Measurements from ENCODE around the gene PROSER2. TPM values are rescaled to one million over a fixed set of nuclear protein-coding genes. Genes with fewer than 3 reads are reported as not detected.
"Not testable (repeated sequence)": the region's sequence is repeated elsewhere in the genome, so short reads cannot be mapped to it uniquely, and the experiment has no call there.

Gene PROSER2
- total RNA-seq, 2 experiments from 2014 or later, result 0.29 to 0.74 TPM

GRCh38 chr10:11841375-11841774 lies 18.2 kb downstream of the PROSER2 start:
- H3K36me3 Mint-ChIP-seq (ENCODE audit: low read depth), result no peaks in the 10 kb centered on the region
- ChIA-PET CTCF (no interaction called here), POLR2A (interaction anchor here (0.7 kb wide), 2 partner anchors 10 to 394 kb away, joined by 3 to 6 read pairs; no protein-coding TSS in a partner anchor)
- peaks cover 18% of the 10 kb centered on the region for H3K4me1 Mint-ChIP-seq (ENCODE audit: low read depth)
- H3K9me3 Mint-ChIP-seq (ENCODE audit: insufficient read depth), result no peaks in the 10 kb centered on the region
- H3K27ac Mint-ChIP-seq, result no peak overlapping the region
- no peak overlapping the region for H3K4me3 Mint-ChIP-seq
- DNase-seq (no peak), ATAC-seq (no peak)
- H3K27me3 Mint-ChIP-seq (ENCODE audit: low read depth), result peaks cover 24% of the 10 kb centered on the region

- no peaks in the 10 kb centered on the region for H3K9me3 Mint-ChIP-seq (ENCODE audit: insufficient read depth)
- ATAC-seq (no peak), DNase-seq (no peak)
- peaks cover 23% of the 10 kb centered on the region for H3K27me3 Mint-ChIP-seq (ENCODE audit: low read depth)
- no peak overlapping the region for H3K4me3 Mint-ChIP-seq
- POLR2A ChIA-PET, result no interaction called here
- H3K27ac Mint-ChIP-seq, result no peak overlapping the region
- peaks cover 13% of the 10 kb centered on the region for H3K4me1 Mint-ChIP-seq (ENCODE audit: low read depth)
- CTCF ChIA-PET, result no interaction called here
- H3K36me3 Mint-ChIP-seq (ENCODE audit: low read depth), result no peaks in the 10 kb centered on the region
These were observed 19.3 kb downstream of the PROSER2 start for GRCh38 chr10:11842411-11842810.

- ATAC-seq (no peak), DNase-seq (no peak)
- Mint-ChIP-seq H3K4me3 (no peak overlapping the region), H3K27ac (no peak overlapping the region), H3K27me3 (ENCODE audit: low read depth) (peaks cover 30% of the 10 kb centered on the region), H3K36me3 (ENCODE audit: low read depth) (no peaks in the 10 kb centered on the region), H3K4me1 (ENCODE audit: low read depth) (peaks cover 5% of the 10 kb centered on the region), H3K9me3 (ENCODE audit: insufficient read depth) (no peaks in the 10 kb centered on the region)
- CTCF ChIA-PET, result interaction anchor here (1.6 to 1.8 kb wide), 2 partner anchors 8 to 26 kb away, joined by 5 to 7 read pairs; no protein-coding TSS in a partner anchor
- POLR2A ChIA-PET, result no interaction called here
These were observed 22.0 kb downstream of the PROSER2 start for GRCh38 chr10:11845113-11845512.

- POLR2A ChIA-PET, result no interaction called here
- Mint-ChIP-seq H3K36me3 (ENCODE audit: low read depth) (no peaks in the 10 kb centered on the region), H3K4me3 (no peak overlapping the region), H3K9me3 (ENCODE audit: insufficient read depth) (no peaks in the 10 kb centered on the region), H3K4me1 (ENCODE audit: low read depth) (peaks cover 5% of the 10 kb centered on the region), H3K27me3 (ENCODE audit: low read depth) (peaks cover 31% of the 10 kb centered on the region), H3K27ac (no peak overlapping the region)
- ATAC-seq (no peak), DNase-seq (no peak)
- CTCF ChIA-PET, result interaction anchor here (1.6 to 1.8 kb wide), 2 partner anchors 10 to 27 kb away, joined by 5 to 7 read pairs; no protein-coding TSS in a partner anchor
These were observed 23.4 kb downstream of the PROSER2 start for GRCh38 chr10:11846542-11846941.

- POLR2A ChIA-PET, result interaction anchor here (0.6 kb wide), 1 partner anchor 31 kb away, joined by 3 read pairs; no protein-coding TSS in a partner anchor
These were observed 26.1 kb downstream of the PROSER2 start for GRCh38 chr10:11849277-11849676.

GRCh38 chr10:11849911-11850310 lies 26.8 kb downstream of the PROSER2 start:
- Mint-ChIP-seq H3K4me3 (no peak overlapping the region), H3K27ac (no peak overlapping the region), H3K4me1 (ENCODE audit: low read depth) (peaks cover 5% of the 10 kb centered on the region), H3K36me3 (ENCODE audit: low read depth) (no peaks in the 10 kb centered on the region), H3K9me3 (ENCODE audit: insufficient read depth) (no peaks in the 10 kb centered on the region), H3K27me3 (ENCODE audit: low read depth) (peaks cover 23% of the 10 kb centered on the region)
- ATAC-seq (no peak), DNase-seq (no peak)
- ChIA-PET POLR2A (no interaction called here), CTCF (interaction anchor here (1.5 kb wide), 1 partner anchor 137 kb away, joined by 3 read pairs; no protein-coding TSS in a partner anchor)

More at GRCh38 chr10:11849277-11849676, 26.1 kb downstream of the PROSER2 start:
- no peak for DNase-seq
- CTCF ChIA-PET, result no interaction called here
- Mint-ChIP-seq H3K27me3 (ENCODE audit: low read depth) (peaks cover 24% of the 10 kb centered on the region), H3K9me3 (ENCODE audit: insufficient read depth) (no peaks in the 10 kb centered on the region), H3K27ac (no peak overlapping the region), H3K36me3 (ENCODE audit: low read depth) (no peaks in the 10 kb centered on the region), H3K4me3 (no peak overlapping the region), H3K4me1 (ENCODE audit: low read depth) (peaks cover 5% of the 10 kb centered on the region)
- no peak for ATAC-seq

GRCh38 chr10:11851910-11852309 lies 28.8 kb downstream of the PROSER2 start:
- DNase-seq (no peak), ATAC-seq (no peak)
- Mint-ChIP-seq H3K9me3 (ENCODE audit: insufficient read depth) (no peaks in the 10 kb centered on the region), H3K27ac (no peak overlapping the region), H3K4me1 (ENCODE audit: low read depth) (no peaks in the 10 kb centered on the region), H3K27me3 (ENCODE audit: low read depth) (peaks cover 17% of the 10 kb centered on the region), H3K4me3 (no peak overlapping the region), H3K36me3 (ENCODE audit: low read depth) (no peaks in the 10 kb centered on the region)
- ChIA-PET CTCF (no interaction called here), POLR2A (interaction anchor here (0.6 kb wide), 1 partner anchor 10 kb away, joined by 3 read pairs; no protein-coding TSS in a partner anchor)

- not testable (repeated sequence) for H3K36me3 Mint-ChIP-seq (ENCODE audit: low read depth)
These were observed 29.5 kb downstream of the PROSER2 start for GRCh38 chr10:11852637-11853036.

GRCh38 chr10:11853468-11853867 lies 30.3 kb downstream of the PROSER2 start:
- H3K4me1 Mint-ChIP-seq (ENCODE audit: low read depth), result no peaks in the 10 kb centered on the region
- H3K27ac Mint-ChIP-seq, result no peak overlapping the region
- no peaks in the 10 kb centered on the region for H3K9me3 Mint-ChIP-seq (ENCODE audit: insufficient read depth)
- DNase-seq (no peak), ATAC-seq (no peak)
- H3K4me3 Mint-ChIP-seq, result no peak overlapping the region
- CTCF ChIA-PET, result interaction anchor here (0.8 to 1.3 kb wide), 3 partner anchors 33 to 133 kb away, joined by 3 to 4 read pairs (median 3); no protein-coding TSS in a partner anchor
- no peaks in the 10 kb centered on the region for H3K36me3 Mint-ChIP-seq (ENCODE audit: low read depth)
- POLR2A ChIA-PET, result no interaction called here
- peaks cover 12% of the 10 kb centered on the region for H3K27me3 Mint-ChIP-seq (ENCODE audit: low read depth)

More at GRCh38 chr10:11852637-11853036, 29.5 kb downstream of the PROSER2 start:
- H3K9me3 Mint-ChIP-seq (ENCODE audit: insufficient read depth); H3K27ac Mint-ChIP-seq; POLR2A ChIA-PET; ATAC-seq; H3K4me1 Mint-ChIP-seq (ENCODE audit: low read depth); DNase-seq; H3K4me3 Mint-ChIP-seq: not testable (repeated sequence)
- peaks cover 12% of the 10 kb centered on the region for H3K27me3 Mint-ChIP-seq (ENCODE audit: low read depth)
- CTCF ChIA-PET, result interaction anchor here (1.0 to 1.3 kb wide), 2 partner anchors 70 to 134 kb away, joined by 3 to 4 read pairs; no protein-coding TSS in a partner anchor

GRCh38 chr10:11854301-11854700 lies 31.1 kb downstream of the PROSER2 start:
- no peak overlapping the region for H3K27ac Mint-ChIP-seq
- CTCF ChIA-PET, result no interaction called here
- ATAC-seq (no peak), DNase-seq (no peak)
- H3K4me3 Mint-ChIP-seq, result no peak overlapping the region
- no peaks in the 10 kb centered on the region for H3K4me1 Mint-ChIP-seq (ENCODE audit: low read depth)
- H3K36me3 Mint-ChIP-seq (ENCODE audit: low read depth), result no peaks in the 10 kb centered on the region
- POLR2A ChIA-PET, result interaction anchor here (0.6 kb wide), 1 partner anchor 17 kb away, joined by 4 read pairs; no protein-coding TSS in a partner anchor
- H3K27me3 Mint-ChIP-seq (ENCODE audit: low read depth), result peaks cover 10% of the 10 kb centered on the region
- H3K9me3 Mint-ChIP-seq (ENCODE audit: insufficient read depth), result no peaks in the 10 kb centered on the region

GRCh38 chr10:11856089-11856488 lies 32.9 kb downstream of the PROSER2 start:
- Mint-ChIP-seq H3K27ac (no peak overlapping the region), H3K4me1 (ENCODE audit: low read depth) (no peaks in the 10 kb centered on the region), H3K36me3 (ENCODE audit: low read depth) (no peaks in the 10 kb centered on the region), H3K9me3 (ENCODE audit: insufficient read depth) (no peaks in the 10 kb centered on the region), H3K4me3 (no peak overlapping the region), H3K27me3 (ENCODE audit: low read depth) (peaks cover 13% of the 10 kb centered on the region)
- DNase-seq, result no peak
- ATAC-seq, result no peak
- POLR2A ChIA-PET, result no interaction called here
- CTCF ChIA-PET, result interaction anchor here (1.0 kb wide), 1 partner anchor 12 kb away, joined by 3 read pairs; no protein-coding TSS in a partner anchor

GRCh38 chr10:11856678-11857077 lies 33.5 kb downstream of the PROSER2 start:
- H3K27me3 Mint-ChIP-seq (ENCODE audit: low read depth), result peaks cover 16% of the 10 kb centered on the region
- DNase-seq, result no peak
- no peaks in the 10 kb centered on the region for H3K4me1 Mint-ChIP-seq (ENCODE audit: low read depth)
- no peak overlapping the region for H3K27ac Mint-ChIP-seq
- no peaks in the 10 kb centered on the region for H3K36me3 Mint-ChIP-seq (ENCODE audit: low read depth)
- ChIA-PET POLR2A (no interaction called here), CTCF (interaction anchor here (1.0 kb wide), 1 partner anchor 11 kb away, joined by 3 read pairs; no protein-coding TSS in a partner anchor)
- H3K4me3 Mint-ChIP-seq, result no peak overlapping the region
- no peaks in the 10 kb centered on the region for H3K9me3 Mint-ChIP-seq (ENCODE audit: insufficient read depth)
- no peak for ATAC-seq

Data from activated CD8-positive, alpha-beta T cell treated with anti-CD3 and anti-CD28 coated beads, Interleukin-2, amount 10 ng/mL, durations not matched to agents 7 days and 5 days (primary cell).